Tibial nerve (tissue), 4 donors: ENCODE data around the gene ERICH6. TPM values are rescaled to one million over a fixed set of nuclear protein-coding genes. Genes with fewer than 3 reads are reported as not detected.

Source experiments
- DNase-seq, 2 donors: peaks; one replicate each; pipeline ENCODE4 v3.0.0-alpha.2; 2019; ENCODE audit warnings: low spot score in 2 of 2
- H3K27ac ChIP-seq, 4 donors: fragments of 200-600 bp; sonication (generic) in 3 of 4; one replicate each; pipeline ENCODE4 v1.5.1; 2017 to 2019; ENCODE audit warnings: mild to moderate bottlenecking in 1 of 4
- H3K27me3 ChIP-seq, 2 donors: fragments of 200-600 bp; sonication (generic) in 1 of 2; one replicate each; pipeline versions ENCODE4 v1.5.1 to v1.6.0; 2017 to 2019
- H3K36me3 ChIP-seq, 3 donors: fragments of 200-600 bp; sonication (generic); one replicate each; pipeline ENCODE4 v1.5.1; 2018 to 2019
- H3K4me1 ChIP-seq, 4 donors: fragments of 200-600 bp; sonication (generic) in 3 of 4; one replicate each; pipeline ENCODE4 v1.5.1; 2017 to 2019
- H3K4me3 ChIP-seq, 4 donors: fragments of 200-600 bp; sonication (generic) in 3 of 4; one replicate each; pipeline ENCODE4 v1.5.1; 2017 to 2019; ENCODE audit warnings: mild to moderate bottlenecking in 1 of 4, moderate library complexity in 1 of 4
- H3K9me3 ChIP-seq, 4 donors: fragments of 200-600 bp; sonication (generic) in 3 of 4; one replicate each; pipeline ENCODE4 v1.5.1; 2017 to 2019
- EP300 ChIP-seq, 2 donors: sonication (generic); formaldehyde crosslinking; IDR thresholded peaks; one replicate each; pipeline ENCODE4 v1.6.1; 2017; ENCODE audit warnings: antibody characterized with exemption in 2 of 2, mild to moderate bottlenecking in 1 of 2
- POLR2A ChIP-seq, 2 donors: fragments of 450-650 bp; IDR thresholded peaks; one replicate each; pipeline ENCODE4 v1.6.1; 2017; ENCODE audit warnings: antibody characterized with exemption in 2 of 2, mild to moderate bottlenecking in 2 of 2, moderate library complexity in 2 of 2
- WGBS, 2 donors: methylation state at CpG; one replicate each; pipeline ENCODE4 v1.1.5; 2018; 5-methylcytosine and 5-hydroxymethylcytosine counted together
- total RNA-seq, 4 donors: library from RNA; depleted of rRNA; stranded (reverse); fragments of >200 nt; gene quantifications; one replicate each; pipeline ENCODE4 v1.1.0, GENCODE V29; 2016
- TF ChIP-seq, protein P1 (sequence below), 5 experiments: fragments of 200-600 bp in 3 of 5; fragments of 450-650 bp in 2 of 5; sonication (generic) in 3 of 5; IDR thresholded peaks; one replicate each; pipeline ENCODE4 v1.5.1; 2016 to 2019; ENCODE audit warnings: antibody characterized with exemption in 5 of 5, mild to moderate bottlenecking in 3 of 5, moderate library complexity in 2 of 5

The ERICH6 gene
- total RNA-seq, 4 donors from 2014 or later, result 0.84 TPM; not detected in 3

DNA sequence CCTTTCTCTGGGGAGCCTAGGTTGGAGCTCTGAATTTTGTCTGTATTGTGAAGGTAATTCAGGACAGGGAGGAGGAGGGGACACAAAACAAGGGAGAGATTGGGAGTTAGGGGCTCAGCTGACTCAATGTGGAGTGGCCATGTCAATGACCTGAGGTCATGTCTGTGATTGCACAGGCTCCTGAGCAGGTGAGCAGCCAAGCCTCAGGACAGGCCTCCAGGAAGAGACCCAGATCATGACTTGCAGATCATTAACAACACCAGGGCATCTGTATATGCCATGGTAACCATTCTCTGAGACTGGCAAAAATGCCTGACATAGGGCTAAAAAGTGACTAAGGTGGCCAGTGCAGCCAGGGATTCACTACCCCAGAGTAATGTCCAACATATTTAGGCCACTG lies 20.9 kb downstream of the ERICH6 start:
- Histone ChIP-seq H3K9me3 (no peaks in the 10 kb centered on the region), H3K27ac (no peak overlapping the region), H3K4me3 (no peak overlapping the region), H3K4me1 (no peaks in the 10 kb centered on the region), H3K27me3 (no peaks in the 10 kb centered on the region), H3K36me3 (no peaks in the 10 kb centered on the region)
- no peak for TF ChIP-seq POLR2A (IDR thresholded peaks at IDR 0.05)
- TF ChIP-seq, protein P1, sequence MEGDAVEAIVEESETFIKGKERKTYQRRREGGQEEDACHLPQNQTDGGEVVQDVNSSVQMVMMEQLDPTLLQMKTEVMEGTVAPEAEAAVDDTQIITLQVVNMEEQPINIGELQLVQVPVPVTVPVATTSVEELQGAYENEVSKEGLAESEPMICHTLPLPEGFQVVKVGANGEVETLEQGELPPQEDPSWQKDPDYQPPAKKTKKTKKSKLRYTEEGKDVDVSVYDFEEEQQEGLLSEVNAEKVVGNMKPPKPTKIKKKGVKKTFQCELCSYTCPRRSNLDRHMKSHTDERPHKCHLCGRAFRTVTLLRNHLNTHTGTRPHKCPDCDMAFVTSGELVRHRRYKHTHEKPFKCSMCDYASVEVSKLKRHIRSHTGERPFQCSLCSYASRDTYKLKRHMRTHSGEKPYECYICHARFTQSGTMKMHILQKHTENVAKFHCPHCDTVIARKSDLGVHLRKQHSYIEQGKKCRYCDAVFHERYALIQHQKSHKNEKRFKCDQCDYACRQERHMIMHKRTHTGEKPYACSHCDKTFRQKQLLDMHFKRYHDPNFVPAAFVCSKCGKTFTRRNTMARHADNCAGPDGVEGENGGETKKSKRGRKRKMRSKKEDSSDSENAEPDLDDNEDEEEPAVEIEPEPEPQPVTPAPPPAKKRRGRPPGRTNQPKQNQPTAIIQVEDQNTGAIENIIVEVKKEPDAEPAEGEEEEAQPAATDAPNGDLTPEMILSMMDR (IDR thresholded peaks at IDR 0.05), result no peak
- no peak for TF ChIP-seq EP300 (IDR thresholded peaks at IDR 0.05)
- DNase-seq, result no peak

DNA sequence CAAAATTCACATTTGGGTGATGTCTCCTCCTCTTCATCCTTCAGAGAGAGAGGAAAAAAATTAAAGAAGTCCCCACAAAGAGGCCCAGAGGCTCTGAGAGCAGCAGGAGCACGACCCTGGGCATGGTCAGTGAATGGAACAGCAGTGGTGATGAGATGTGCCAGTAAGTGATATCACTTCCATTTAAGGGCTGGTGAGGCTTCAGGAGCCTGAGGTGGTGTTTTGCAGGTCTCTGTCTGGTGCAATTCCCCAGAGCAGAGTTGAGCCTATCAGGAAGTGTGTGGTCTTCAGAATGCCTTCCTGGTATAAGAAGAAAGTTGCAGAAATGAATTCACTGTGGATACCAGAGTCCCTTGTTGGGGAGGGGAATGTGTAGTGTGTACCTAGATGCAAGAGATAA lies 21.4 kb downstream of the ERICH6 start:
- WGBS, 2 donors, result 75 to 95% methylated on average over 1 of the region's 1 CpG
- Histone ChIP-seq H3K4me1 (no peaks in the 10 kb centered on the region), H3K4me3 (no peak overlapping the region), H3K27me3 (no peaks in the 10 kb centered on the region), H3K9me3 (no peaks in the 10 kb centered on the region), H3K36me3 (no peaks in the 10 kb centered on the region), H3K27ac (no peak overlapping the region)
- TF ChIP-seq EP300 (IDR thresholded peaks at IDR 0.05) (no peak), POLR2A (IDR thresholded peaks at IDR 0.05) (no peak)
- TF ChIP-seq, protein P1 (IDR thresholded peaks at IDR 0.05), result no peak
- no peak for DNase-seq

DNA sequence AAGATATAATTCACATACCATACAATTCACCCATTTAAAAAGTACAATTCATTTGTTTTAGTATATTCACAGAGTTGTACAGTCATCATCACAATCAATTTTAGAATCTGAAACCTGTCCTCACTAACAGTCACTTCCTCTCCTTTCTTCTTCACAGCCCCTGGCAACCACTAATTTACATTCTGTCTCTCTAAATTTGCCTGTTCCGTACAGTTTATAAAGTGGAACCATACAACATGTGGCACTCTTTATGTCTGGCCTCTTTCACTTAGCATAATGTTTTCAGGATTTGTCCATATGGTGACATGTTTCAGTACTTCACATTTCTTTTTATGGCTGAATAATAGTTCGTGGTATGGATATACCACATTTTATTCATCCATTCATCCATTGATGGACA lies 22.7 kb downstream of the ERICH6 start:
- WGBS, 2 donors, result 61 to 78% methylated on average over 2 of the region's 2 CpGs
- no peak for TF ChIP-seq POLR2A (IDR thresholded peaks at IDR 0.05)
- TF ChIP-seq, protein P1 (IDR thresholded peaks at IDR 0.05), result no peak
- TF ChIP-seq EP300 (IDR thresholded peaks at IDR 0.05), result no peak
- no peaks in the 10 kb centered on the region for H3K27me3 ChIP-seq
- no peaks in the 10 kb centered on the region for H3K36me3 ChIP-seq
- no peaks in the 10 kb centered on the region for H3K4me1 ChIP-seq
- H3K9me3 ChIP-seq, result peaks cover 0 to 6% (median 0%) of the 10 kb centered on the region in 4 donors
- H3K4me3 ChIP-seq, result no peak overlapping the region
- DNase-seq, result no peak
- H3K27ac ChIP-seq, result no peak overlapping the region

DNA sequence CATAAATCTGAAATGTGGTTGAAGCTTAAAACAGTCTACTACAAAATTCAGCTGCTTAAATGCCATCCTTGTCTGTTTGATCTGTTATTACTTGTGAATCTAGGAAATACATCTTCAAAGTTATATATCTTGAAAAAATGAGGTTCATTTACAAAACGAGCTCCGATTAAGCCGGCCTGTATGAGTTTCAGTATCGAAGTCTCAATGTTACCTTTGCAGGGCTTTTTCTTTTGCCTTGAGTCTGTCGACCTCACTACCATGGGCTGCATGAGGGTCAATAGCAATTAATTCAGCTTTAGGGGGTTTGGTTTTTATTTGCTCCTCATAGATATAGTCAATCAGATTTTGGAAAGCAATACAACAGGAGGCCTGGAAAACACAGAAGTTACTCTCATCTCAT lies 23.2 kb downstream of the ERICH6 start:
- Histone ChIP-seq H3K9me3 (peaks cover 0 to 10% (median 0%) of the 10 kb centered on the region in 4 donors), H3K36me3 (no peaks in the 10 kb centered on the region), H3K27me3 (no peaks in the 10 kb centered on the region), H3K27ac (no peak overlapping the region), H3K4me3 (no peak overlapping the region), H3K4me1 (no peaks in the 10 kb centered on the region)
- 87 to 92% methylated on average over 5 of the region's 5 CpGs for whole genome bisulfite sequencing, 2 donors
- TF ChIP-seq EP300 (IDR thresholded peaks at IDR 0.05) (no peak), POLR2A (IDR thresholded peaks at IDR 0.05) (no peak)
- TF ChIP-seq, protein P1 (IDR thresholded peaks at IDR 0.05), result no peak
- no peak for DNase-seq

DNA sequence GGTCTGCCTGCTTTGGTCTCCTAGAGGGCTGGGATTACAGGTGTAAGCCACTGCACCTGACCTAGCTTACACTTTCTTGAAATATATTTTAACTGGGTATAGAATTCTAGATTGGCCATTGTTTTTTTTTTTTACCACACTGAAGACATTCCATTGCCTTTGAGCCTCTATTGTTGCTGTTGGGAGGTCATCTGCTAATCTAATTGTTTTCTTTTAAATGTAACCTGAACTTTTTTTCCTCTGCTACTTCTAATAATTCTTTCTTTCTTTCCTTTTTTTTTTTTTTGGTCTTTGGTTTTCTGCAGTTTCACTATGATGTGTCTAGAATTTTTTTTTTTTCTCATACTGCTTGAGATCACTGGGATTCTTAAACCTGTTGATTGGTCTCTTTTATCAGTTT lies 28.1 kb downstream of the ERICH6 start:
- no peaks in the 10 kb centered on the region for H3K4me1 ChIP-seq
- TF ChIP-seq EP300 (IDR thresholded peaks at IDR 0.05), result no peak
- TF ChIP-seq POLR2A (IDR thresholded peaks at IDR 0.05), result no peak
- TF ChIP-seq, protein P1 (IDR thresholded peaks at IDR 0.05), result no peak
- H3K9me3 ChIP-seq, result peaks cover 0 to 19% (median 0%) of the 10 kb centered on the region in 4 donors
- no peak overlapping the region for H3K27ac ChIP-seq
- H3K4me3 ChIP-seq, result no peak overlapping the region
- H3K36me3 ChIP-seq, result no peaks in the 10 kb centered on the region
- no peak for DNase-seq
- H3K27me3 ChIP-seq, result no peaks in the 10 kb centered on the region
